Stimulated activated CD8-positive, alpha-beta memory T cell treated with anti-CD3 and anti-CD28 coated beads, Interleukin-7, amount 100 ng/mL, for 4 hours (primary cell): ENCODE results near the gene KAZN.
"Not testable (repeated sequence)": the region's sequence is repeated elsewhere in the genome, so short reads cannot be mapped to it uniquely, and the experiment has no call there.

Experiments
- DNase-seq, 2 donors: peaks; one replicate each; pipeline ENCODE4 v3.0.0-alpha.2; 2020; ENCODE audit warnings: low read depth in 2 of 2

KAZN gene

DNA sequence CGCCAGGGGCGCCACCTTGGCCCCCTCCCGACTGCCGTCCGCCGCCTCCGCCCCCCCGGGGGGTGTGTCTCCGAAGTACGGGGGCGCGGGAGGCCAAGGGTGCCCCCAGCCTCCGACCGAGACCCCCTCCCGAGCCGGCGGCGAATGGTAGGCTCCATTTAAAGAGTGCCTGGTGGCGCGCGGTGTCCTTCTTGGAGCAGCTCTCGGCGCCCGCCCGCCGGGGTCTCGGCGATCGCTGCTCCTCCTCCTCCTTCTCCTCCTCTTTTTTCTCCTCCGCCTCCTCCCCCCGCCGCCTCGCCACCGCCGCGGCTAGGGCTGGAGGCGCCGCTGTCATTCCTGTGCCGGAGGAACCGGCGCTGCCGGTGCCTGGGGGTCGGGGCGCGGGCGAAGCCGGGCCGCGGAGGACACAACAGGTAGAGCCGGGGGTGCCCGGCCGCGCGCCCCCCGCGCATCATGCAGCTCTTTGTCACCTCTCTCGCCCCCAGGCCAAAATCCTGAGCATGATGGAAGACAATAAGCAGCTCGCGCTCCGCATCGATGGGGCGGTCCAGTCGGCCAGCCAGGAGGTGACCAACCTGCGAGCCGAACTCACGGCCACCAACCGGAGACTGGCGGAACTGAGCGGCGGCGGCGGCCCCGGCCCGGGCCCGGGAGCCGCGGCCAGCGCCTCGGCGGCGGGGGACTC, at the start of gene KAZN:
Gene KAZN (plus strand): TSS at position 188 of the 685 bp plus-strand sequence.
- DNase-seq: no peak

- DNase-seq: no peak
These were observed 48.4 kb upstream of the KAZN start for GRCh38 chr1:14549897-14550620.

DNA sequence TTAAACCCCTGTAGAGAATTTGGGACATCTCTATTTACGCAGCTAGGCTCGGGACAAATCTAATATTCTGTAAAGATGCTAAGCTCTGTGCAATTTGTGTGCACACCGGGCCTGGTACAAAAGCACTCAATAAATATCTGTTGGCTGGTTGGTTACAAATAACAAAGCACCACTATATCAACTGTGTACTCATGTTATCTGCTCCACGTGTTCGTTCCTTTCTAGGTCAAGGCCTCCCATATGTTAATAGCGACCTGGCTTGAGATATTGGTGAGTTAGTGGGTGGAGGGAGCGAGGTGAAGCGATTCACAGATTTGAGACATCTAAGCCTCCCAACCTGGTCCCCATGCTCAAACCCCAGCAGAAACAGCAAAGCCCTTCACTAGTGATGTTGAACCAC, 47.1 kb upstream of the KAZN start:
- no peak for DNase-seq

DNA sequence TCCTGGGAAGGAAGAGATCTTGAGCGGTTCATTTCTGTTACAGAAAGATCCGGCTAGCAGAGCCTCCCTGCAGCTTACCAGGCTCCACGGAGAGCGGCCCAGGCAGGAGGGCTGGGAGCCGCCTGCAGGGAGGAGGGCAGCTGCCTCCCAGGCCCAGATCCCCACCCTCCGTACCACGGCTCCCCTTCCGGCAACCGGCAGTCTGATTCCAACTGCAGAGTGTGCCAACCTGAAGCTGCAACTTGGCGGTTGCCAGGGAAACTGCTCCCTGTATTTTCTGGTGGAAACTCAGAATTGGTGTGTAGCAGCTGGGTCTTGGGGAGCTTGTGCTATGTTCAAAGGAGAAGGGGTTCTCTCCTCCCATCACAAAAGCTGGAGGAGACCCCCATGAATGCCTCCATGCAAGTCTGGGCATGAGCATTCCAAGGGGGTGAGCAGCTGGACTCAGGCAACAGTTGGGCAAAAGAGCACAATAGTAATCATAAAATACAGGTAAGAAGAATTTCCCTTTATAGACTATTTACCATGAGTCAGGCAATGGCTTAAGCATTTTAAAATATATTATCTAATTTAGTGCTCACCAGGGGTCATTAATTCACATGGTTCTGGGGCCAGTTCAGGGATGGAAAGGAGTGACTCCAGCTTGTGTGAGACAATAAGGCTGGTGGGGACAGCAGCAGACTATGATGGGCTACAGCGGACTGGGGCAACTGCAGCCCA, 46.1 kb upstream of the KAZN start:
- no peak for DNase-seq

GRCh38 chr1:14553711-14554110, 44.8 kb upstream of the KAZN start:
- DNase-seq: no peak

- DNase-seq: no peak
These were observed 43.4 kb upstream of the KAZN start for GRCh38 chr1:14555091-14555490.

DNA sequence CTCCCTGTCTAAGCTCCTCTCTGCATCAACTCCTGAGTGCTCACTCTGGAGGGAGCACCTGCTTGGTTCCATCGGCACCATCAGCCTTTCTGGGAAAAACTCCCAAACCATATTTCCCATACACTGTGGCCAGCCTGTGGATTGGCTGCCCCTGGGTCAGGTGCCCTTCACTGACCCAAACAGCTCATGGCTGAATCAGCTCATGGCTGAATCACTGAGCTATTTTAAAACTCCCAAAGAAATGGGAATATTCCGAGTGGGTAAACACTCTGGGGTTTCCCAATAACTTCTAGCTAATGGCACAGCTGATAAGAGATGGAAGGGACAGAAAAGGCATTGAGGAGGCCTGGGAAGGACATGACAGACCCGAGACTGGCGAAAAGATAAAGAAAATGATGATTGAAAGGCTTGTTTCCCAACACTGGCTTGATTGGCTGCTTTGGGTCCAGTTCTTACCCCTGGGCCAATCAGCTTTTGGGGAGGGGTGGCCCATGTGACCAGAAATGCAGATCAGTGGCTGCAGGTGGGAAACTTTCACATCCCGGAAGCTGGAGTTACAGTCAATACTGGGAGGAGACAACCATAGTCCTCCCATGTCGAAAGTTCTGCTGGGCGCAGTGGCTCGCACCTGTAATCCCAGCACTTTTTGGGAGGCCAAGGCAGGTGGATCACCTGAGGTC, 37.3 kb upstream of the KAZN start:
- no peak for DNase-seq

DNA sequence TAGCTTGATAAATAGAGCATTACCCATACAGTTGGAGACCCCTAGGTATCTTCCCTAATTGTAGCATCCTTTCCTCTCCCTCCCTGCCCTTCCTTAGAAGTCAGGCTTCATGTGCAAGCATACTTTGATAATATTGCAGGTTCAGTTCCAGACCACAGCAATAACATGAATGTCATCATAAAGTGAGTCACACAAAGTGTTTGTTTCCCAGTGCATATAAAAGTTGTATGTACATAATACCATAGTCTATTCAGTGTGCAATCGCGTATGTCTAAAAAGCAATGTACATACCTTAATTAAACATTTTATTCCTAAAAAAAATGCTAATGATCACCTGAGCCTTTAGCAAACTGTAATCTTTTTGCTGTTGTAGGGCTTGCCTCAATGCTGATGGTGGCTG, 33.4 kb upstream of the KAZN start:
- DNase-seq: no peak

- DNase-seq: no peak
These were observed 31.4 kb upstream of the KAZN start for GRCh38 chr1:14567056-14567455.

GRCh38 chr1:14567903-14568302, 30.6 kb upstream of the KAZN start:
- DNase-seq: no peak

- DNase-seq: no peak
These were observed 29.6 kb upstream of the KAZN start for GRCh38 chr1:14568716-14569355.

DNA sequence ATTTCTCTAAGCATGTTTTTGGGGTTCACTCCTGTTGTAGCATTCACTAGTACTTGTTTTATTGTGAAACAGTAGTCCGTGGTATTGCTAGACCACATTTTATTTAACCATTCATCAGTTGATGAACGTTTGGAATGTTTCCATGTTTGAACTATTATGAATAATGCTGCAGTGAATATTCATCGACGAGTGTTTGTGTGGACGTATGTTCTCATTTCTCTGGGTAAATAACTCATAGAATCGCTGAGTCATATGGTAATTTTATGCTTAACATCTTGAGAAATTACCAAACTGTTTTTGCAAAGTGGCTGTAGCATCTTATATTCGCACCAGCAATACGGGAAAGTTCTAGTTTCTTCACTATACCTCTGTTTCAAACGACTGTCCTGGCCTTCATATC, 28.0 kb upstream of the KAZN start:
- DNase-seq: no peak

DNA sequence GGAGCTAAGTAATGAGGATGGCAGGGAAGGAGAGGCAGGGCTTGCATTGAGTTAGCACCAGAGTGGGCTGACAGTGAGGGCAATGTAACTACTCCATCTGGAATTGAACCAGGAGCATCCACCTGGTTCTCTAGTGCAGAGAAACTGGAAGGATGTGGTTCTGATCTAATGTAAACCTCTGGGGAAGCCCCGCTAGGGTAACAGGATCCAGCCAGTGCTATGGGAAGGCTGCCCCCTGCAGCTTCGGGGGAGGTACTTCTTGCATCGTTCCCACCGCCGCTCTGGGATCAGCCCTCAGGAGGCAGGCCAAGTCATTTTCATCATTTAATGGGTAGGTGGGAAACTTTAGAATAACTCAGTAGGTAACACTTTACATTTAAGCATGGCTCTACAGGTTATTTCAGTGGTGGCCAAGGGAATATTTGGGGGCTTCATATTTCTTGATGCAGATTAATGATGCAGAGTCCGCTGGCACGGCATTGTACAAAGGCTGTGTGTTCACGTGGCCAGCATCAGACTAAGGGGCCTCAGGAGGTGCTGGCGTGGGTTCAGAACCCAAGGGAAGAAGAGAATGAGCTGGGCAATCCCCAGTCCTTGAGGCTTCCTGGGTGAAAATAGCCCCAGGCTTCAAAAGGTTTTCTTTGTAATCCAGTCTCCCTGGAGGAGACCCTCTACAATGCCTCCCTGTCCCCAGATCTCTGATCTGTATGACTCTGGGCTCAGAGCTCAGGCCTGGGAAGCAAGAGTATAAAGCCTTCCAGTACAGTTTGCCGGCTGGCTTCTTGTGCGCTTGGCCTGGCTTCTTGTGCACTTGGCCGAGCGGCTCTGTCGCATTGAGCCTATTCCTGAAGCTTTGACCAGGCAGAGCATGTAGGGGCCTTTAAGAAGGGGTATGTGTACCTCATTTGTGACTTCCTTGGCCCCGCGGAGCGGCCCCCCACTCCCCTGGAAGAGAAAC, 26.4 kb upstream of the KAZN start:
- no peak for DNase-seq

DNA sequence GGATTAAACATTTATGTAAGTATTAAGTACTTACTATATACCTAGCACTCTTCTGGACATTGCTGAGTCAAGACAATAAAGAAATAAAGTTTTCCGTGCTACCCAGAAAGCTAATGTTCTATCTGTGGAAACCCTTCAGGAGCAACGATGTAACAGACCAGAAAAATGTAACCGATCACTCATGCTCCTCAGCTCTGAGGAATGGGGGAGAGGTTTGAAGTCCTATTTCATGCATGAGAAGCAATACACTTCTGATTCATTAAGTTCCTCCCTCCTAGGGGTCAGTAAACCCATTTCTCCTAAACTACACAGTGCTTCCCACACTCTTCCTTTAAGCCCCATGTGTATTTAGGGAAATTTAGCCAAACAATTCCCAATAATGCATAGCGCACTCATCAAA, 25.6 kb upstream of the KAZN start:
- no peak for DNase-seq

GRCh38 chr1:14576155-14576554, 22.3 kb upstream of the KAZN start:
- DNase-seq: no peak

GRCh38 chr1:14577261-14577660, 21.2 kb upstream of the KAZN start:
- no peak for DNase-seq

GRCh38 chr1:14578156-14578555, 20.3 kb upstream of the KAZN start:
- no peak for DNase-seq

- DNase-seq: not testable (repeated sequence)
These were observed 18.2 kb upstream of the KAZN start for GRCh38 chr1:14580295-14580694.

GRCh38 chr1:14580986-14581385, 17.5 kb upstream of the KAZN start:
- no peak for DNase-seq

GRCh38 chr1:14583788-14584187, 14.7 kb upstream of the KAZN start:
- no peak for DNase-seq

GRCh38 chr1:14585728-14586127, 12.8 kb upstream of the KAZN start:
- DNase-seq: no peak
